GM21576 (cell line): ENCODE data around the gene TAF15.

ENCODE experiments used
- ATAC-seq: cut with Tn5 transposase; IDR thresholded peaks from one replicate; pipeline ENCODE4 v1.9.1; 2021; ENCODE audit warnings: mild to moderate bottlenecking, moderate library complexity; ENCODE audit not compliant: unreplicated experiment

The TAF15 gene

DNA sequence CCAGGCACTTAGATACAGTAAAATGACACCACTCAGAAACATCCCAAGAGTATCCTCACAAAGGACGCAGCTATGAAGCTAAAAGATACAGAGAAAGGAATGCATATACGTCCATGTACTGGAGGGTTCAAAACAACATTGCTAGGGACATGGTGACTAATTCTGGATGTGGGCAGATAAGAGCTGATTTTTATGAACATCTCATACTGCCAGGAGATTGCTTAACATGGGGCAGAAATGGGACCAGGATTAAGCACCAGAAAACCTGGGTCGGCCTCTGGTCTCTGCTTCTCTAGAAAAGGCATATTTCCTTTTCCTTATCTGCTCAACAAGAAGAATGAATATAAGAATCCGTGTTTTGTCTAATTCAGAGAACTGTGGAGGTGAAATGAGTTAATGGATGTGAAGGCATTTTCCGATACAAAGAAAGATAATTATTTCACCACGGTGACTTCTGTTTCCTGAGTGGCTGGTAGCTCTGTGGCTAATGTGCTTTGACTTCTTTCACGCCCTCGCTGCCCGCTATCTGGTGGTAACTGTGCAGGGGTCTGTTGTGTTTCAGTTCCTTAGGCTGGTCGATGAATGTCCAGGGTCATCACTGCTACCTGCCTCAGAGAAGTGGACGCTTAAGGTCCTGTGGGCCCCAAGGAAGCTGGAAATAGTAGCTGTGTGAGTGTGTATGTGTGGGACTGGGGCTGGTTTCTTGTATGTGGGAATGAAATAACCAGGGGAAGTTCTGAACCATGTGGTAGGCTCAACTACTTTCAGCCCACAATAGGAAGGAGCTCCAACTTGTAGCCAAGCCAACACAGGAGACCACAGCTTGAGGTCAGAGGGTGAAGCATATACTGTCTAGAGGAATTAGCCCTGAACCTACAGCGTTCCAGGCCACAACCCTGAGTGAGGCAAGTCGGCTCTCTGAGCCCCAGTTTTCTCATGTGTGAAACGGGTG lies 86.6 kb downstream of the TAF15 start:
- ATAC-seq: peak; percentile 49
